HG03139 (cell line): Measurements from ENCODE around the gene MBD4.
"Not testable (repeated sequence)": the region's sequence is repeated elsewhere in the genome, so short reads cannot be mapped to it uniquely, and the experiment has no call there.

Source experiments
- ATAC-seq: cut with Tn5 transposase; IDR thresholded peaks from one replicate; pipeline ENCODE4 v1.9.1; 2021; ENCODE audit not compliant: unreplicated experiment

MBD4 gene

GRCh38 chr3:129439817-129440617 is at the start of gene MBD4, which contains the start of gene IFT122:
MBD4 (minus strand) TSS chr3:129439948; CDS start chr3:129439833, 115 bp downstream.
IFT122 (plus strand) TSS chr3:129440224; CDS start chr3:129440331, 107 bp downstream.
- ATAC-seq: peak; percentile 82

DNA sequence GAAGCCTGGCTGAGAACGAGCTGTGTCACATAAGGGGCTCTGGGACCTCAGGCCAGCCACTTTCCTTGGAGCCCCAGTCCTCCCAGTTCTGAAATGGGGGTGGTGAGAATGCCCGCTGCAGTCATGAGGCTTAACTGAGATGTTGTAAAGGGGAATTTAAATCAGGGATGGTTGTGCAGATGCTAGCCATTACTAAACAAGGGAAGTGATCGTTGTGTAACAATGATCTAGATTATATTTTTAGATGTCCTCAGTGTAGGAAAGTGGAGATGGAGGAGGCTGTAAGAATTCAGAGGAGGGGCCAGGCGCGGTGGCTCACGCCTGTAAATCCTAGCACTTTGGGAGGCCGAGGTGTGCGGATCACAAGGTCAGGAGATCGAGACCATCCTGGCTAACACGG is 49.5 kb upstream of the MBD4 start:
- not testable (repeated sequence) for ATAC-seq

GRCh38 chr3:129487868-129488335 is 48.2 kb upstream of the MBD4 start:
- not testable (repeated sequence) for ATAC-seq

- ATAC-seq: no peak
Observed at GRCh38 chr3:129487183-129487867, 47.6 kb upstream of the MBD4 start.

DNA sequence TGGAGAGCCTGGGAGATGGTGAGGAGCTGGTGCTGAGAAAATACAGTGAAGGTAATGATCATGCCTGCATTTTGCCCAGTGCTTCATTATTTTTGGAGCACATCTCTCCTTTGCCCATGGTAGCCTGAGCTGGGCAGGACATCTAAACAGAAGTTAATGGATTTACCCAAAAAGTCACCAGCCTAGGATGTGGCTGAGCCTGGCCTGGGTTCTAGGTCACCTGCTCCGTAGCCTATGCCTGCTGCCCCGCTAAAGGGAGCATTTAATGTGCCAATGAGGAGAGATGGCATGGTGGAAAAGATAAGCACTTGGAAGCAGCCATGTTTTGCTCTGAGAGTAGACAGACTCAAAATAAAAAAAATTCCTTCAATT is 46.9 kb upstream of the MBD4 start:
- no peak for ATAC-seq

DNA sequence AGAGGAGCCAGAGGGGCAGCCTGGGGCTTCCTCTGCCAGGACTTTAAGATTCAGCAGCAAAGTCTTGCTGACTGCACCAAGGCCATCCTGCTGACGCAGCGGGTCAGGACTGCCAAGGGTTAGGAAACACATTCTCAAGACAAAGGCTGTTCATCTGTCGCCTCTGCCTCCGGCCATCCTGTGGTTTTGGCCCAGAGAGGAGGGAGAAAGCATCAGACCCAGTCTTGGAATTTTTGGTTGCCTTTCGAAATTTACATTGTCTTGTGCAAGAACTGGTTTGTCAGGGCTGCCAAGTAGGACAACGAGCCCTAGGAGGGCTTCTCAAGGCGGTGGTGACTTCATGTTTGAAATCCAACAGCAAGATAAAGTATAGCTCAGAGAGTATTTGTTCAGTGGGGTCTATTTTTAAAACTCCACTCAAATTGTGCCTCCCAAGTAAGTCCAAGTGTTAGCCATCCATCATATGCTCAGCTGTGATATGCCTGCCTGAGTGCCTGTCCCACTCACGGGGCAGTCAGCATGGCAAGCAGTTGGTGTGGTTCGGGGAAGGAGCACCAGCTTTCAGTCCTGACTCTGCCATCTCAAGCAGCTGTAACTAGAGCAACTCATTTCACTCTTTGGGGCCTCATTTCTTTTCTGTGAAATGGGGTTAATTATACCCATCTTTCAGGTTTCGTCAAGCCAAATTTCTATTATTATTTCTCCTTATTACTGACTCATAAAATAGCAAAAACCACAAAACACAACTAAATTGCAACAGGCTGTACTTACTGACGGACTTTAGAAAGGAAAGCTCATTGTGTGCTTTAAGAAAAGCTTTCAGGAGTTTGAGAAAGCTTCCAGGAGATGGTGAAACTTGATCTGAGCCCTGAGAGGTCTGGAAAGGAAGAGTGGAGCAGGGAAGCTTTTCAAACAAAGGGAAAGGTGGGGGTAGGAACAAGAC is 46.2 kb upstream of the MBD4 start:
- ATAC-seq: no peak

- ATAC-seq: not testable (repeated sequence)
Observed at GRCh38 chr3:129485146-129485545, 45.4 kb upstream of the MBD4 start.

DNA sequence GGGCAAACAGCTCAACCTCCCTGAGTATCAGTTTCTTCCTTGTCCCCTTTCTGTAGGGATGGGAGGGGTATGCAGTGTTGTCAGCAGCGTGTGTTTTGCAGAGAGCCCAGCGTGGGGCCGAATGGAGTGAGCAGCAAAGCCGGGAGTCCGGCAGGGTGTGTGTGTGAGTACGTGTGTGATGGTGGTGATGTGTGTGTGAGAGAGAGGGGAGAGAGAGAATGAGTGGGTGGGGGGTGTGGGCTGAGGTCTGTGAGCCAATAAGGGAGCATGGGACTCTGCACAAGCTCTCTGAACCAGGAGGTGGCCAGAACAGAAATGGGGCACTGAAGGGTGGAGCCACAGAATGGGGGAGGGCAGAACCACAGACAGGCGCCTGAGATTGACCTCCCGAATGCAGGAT is 44.1 kb upstream of the MBD4 start:
- ATAC-seq: no peak

GRCh38 chr3:129482721-129483120 is 43.0 kb upstream of the MBD4 start:
- ATAC-seq: no peak

DNA sequence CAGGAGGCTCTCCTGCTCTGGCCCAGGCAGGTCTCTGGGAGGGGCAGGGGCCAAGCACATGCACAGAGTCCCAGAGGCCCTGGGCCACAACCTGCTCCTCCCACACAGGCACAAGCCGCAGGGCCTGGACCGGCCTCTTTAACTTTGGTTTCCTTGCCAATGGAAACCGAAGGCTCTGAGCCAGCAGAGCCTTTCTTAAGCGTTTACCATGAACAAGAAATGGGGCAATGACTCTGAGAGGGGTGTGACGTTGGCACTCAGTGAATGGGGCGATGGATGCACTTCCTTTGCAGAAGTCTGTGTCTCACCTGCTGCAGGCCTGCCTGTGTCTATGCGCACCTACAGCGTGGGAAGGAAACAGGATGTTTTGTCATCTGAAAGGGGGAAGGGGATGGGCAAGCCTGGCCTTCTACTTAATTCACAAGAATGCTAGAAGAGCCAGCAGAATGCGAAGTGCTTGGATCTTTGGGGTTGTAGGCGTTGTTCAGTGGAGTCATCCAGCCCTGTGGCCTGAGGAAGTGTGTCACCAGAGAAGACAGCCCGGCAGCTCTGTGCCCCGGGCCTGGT is 42.1 kb upstream of the MBD4 start:
- ATAC-seq: no peak

DNA sequence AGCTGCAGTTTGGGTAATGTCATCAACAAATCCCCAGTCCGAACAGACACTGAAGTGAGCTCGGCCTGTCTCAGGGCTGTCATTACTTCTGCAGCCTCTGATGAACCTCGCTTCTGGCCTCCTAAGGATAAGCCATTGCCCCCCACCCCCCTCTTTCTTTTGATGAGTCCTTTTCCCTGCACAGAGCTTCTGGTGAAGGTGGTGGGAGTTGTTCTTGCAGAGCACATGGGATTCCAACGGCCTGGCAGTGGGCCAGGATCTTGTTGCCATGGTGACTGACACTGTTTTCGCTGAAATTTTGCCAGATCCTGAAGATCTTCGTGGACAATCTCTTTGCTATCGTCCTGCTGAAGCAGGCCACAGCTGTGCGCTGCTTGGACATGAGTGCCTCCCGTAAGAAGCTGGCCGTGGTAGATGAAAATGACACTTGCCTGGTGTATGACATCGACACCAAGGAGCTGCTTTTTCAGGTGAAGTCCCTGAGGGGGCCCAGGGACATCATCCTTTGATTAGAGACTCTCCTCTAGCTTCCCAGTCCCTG is 41.5 kb upstream of the MBD4 start:
- ATAC-seq: not testable (repeated sequence)

DNA sequence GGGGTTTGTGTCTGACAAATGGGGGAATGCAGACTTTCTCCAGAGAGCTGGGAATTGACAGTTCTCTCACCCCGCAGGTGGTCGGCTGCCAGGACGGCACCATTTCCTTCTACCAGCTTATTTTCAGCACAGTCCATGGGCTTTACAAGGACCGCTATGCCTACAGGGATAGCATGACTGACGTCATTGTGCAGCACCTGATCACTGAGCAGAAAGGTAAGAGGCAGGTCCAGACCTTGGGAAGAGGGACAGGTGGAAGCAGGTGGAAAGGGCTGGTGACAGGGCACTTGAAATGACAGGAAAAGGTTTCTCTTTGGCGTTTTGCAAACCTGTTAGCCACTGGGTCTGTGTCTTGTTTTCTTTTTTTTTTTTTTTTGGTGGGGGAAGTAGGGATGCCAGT is 36.8 kb upstream of the MBD4 start:
- no peak for ATAC-seq

GRCh38 chr3:129475863-129476262 is 36.1 kb upstream of the MBD4 start:
- no peak for ATAC-seq

DNA sequence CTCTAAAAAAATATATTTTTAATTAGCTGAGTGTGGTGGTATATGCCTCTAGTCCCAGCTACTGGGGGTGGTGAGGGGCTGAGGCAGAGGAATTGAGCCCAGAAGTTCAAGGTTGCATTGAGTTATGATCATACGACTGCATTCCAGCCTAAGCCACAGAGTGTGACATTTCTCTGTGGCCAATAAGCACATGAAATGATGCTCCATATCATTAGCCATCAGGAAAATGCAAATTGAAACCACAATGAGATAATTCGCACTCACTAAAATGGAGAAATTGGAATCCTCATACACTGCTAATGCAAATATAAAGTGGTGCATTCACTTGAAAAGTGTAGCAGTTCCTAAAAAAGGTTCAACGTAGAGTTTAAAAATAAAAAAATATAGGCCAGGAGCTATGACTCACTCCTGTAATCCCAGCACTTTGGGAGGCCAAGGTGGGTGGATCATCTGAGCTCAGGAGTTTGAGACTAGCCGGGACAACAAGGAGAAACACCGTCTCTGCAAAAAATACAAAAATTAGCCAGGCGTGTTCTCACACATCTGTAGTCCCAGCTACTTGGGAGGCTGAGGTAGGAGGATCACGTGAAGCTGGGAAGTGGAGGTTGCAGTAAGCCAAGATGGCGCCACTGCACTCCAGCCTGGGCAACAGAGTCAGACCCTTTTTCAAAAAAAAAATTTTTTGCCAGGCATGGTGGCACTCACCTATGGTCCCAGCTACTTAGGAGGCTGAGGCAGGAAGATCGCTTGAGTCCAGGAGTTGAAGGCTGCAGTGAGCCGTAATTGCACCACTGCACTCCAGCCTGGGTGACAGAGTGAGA is 35.4 kb upstream of the MBD4 start:
- no peak for ATAC-seq

- ATAC-seq: no peak
Observed at GRCh38 chr3:129473769-129474152, 34.0 kb upstream of the MBD4 start.

DNA sequence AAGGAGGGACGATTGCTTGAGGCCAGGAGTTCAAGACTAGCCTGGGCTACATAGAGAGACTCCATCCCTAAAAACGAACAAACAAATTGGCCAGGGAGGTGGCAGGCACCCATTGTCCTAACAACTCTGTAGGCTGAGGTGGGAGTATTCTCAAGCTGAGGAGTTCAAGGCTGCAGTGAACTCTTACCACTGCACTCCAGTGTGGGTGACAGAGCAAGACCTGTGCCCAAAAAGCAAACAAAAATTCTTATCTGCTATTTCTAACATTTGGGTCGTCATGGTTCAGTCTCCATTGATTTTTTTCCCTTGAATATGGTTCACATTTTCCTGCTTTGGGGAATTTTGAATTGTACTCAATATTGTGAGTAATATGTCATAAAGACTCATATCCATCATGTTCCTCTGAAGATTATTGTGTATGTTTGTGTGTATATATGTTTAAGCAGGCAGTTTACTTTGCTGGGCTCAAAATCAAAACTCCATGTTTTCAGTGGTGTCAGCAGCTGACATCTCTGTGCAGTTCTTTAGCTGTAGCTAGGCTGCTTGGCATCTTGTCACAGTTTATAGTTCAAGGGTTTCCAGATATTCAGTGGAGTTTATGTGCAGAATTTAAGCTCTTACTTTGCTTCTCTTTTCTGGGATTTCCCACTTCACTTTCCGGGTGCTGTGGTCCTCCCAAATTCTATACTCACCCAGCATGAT is 33.5 kb upstream of the MBD4 start:
- ATAC-seq: no peak

- no peak for ATAC-seq
Observed at GRCh38 chr3:129470861-129471260, 31.1 kb upstream of the MBD4 start.

DNA sequence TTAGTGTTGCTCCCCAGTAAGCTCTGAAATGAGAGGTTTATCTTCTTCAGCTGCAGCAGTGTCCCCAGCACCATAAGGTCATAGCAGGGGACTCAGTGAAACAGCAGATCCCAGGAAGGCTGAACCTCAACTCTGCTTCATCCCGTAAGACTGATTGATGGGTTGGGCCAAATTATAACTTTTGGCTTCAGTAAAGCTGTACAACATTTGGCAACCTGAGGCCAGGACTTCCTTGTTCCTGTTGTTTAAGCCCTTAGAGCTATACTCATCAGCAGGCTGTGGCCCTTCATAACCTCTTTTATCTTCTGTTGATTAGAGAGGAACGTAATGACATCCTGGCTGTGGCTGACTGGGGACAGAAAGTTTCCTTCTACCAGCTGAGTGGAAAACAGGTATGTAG is 29.3 kb upstream of the MBD4 start:
- no peak for ATAC-seq

DNA sequence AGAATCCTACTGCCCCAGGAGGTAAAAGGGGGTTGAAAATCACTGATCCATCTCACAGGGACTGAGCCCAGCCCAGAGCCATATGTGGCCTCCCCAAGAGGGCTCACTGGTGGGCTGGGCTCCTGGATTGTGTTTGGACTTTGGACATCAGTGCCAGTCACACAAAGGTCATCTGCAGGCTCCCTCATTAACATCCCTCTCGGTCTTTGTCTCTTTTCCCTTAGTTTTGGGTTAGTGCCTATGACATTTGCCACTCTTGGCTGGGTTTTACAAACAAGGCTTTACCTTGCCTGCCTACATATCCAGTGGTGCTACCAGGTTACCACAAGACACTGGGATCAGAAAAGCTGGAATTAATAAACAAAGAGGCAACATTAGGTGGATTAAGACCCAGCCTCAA is 28.2 kb upstream of the MBD4 start:
- no peak for ATAC-seq
